HG02884 (cell line): ENCODE measurements around the gene MUSTN1.

Experiments used
- ATAC-seq: cut with Tn5 transposase; IDR thresholded peaks from one replicate; pipeline ENCODE4 v1.9.1; 2021; ENCODE audit warnings: mild to moderate bottlenecking, moderate library complexity; ENCODE audit not compliant: unreplicated experiment

The MUSTN1 gene

DNA sequence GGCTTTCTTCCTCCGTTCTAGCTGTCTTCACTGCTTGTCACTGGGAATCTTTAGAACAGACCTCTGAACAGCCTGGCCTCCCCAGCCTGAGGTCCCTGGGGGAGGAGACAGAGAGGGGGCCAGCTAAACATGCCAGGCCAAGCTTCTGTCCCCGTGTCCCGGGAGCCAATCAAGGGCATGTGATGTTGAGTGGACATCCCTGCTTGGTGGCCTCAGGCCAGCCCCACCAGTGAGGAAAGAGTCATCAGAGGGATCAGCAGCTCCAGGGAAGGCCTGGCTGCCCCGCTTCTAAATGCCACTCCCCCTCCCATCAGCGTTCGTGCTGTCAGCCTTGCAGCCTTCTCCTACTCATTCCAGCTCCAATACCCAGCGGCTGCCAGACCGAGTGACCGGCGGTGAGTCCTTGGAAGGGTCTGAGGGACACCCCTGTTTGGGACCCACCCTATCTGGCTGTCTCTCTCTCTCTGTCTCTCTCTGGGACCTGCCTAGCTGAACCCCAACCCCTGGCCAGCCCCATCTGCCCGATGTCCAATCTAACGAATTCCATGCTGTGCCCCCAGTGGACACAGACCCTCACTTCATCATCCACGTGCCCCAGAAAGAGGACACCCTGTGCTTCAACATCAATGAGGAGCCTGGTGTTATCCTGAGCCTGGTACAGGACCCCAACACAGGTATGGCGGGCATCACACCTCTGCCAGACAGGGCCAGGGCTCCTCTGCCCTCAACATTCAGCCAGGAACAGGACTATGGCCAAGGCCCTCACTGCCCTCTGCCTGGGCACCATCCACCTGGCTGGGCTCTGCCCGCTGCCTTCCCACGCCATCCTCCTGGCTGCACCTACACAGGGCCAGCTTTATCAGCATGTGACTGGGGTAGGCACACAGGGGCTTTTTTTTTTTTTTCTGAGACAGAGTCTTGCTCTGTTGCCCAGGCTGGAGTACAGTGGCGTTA is 46.9 kb downstream of the MUSTN1 start:
- no peak for ATAC-seq

DNA sequence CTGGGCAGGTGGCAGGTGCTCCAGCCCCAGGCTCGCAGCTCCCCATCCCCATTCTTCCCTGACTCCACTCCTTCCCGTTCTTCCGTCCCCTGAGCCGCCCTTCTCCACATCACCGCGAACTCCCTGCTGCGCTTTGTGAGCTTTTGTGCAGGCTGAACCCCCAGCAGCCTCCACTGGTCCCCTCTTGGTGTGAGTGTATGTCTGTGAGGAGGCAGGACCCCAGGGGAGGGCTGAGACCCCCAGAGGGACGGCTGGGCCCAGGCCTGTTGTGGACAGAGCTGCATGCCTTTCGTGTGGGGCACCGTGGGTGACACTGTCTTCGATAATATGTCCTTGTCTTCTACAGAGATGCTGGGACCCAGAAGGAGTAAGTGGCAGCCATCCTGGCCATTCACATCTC is 47.6 kb downstream of the MUSTN1 start:
- no peak for ATAC-seq

DNA sequence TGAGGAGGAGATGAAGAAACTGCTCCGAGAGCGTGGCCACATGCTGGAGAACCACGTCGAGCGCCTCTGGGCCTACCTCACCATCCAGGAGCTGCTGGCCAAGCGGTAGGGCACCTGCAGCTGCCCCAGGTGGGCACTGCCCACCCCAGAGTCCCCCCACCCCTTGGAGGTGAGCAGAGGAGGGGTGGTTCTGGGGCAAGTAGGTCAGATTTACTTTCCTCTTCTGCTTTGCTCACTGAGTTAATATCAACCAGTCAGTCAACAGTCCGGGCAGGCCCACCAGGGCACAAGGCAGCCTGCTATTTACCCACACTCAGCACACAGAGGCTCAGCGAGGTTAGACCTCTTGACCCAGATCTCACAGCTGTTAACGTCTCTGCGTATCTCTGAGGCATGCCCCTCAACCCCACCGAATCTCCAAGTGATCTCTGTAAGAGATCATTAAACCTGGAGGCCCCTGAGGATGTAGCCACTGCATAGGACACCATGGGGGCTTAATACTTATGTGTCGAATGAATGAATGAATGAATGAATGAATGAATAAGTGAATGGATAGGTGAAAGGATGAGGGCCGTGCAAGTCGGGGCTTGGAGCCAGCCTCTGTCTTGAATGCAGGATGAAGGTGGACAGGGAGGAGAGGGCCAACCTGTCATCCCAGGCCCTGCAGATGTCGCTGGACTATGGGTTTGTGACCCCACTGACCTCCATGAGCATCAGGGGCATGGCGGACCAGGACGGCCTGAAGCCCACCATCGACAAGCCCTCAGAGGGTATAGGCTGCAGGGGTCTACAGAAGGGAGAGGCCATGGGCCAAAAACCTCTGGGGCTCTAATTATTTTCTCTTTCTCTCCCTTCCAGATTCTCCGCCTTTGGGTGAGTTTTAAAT is 48.2 kb downstream of the MUSTN1 start:
- no peak for ATAC-seq

DNA sequence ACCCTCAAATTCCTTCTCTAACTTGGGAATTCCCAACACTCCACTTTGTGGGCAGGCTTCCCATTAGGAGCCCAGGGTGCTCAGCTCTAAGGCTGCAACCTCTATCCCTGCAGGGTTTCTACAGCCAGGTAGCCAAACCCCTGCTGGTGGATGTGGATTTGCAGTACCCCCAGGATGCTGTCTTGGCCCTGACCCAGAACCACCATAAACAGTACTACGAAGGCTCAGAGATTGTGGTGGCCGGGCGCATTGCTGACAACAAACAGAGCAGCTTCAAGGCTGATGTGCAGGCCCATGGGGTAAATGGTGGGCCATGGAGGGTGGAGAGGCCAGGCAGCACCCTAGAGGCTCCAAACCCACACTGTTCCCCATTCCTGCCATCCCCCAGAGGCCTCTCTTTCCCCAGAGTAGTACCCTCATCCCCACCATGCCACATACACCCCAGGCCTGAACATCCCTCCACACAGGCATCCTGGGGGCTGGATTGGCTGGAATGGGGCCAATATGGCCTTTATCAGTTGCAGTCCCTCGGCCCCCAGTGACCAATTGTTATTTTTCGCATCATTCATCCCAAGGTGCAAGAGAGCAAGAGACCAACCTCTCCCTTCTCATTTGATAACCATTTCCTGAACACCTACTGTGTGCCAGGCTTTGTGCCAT is 49.8 kb downstream of the MUSTN1 start:
- ATAC-seq = no peak

DNA sequence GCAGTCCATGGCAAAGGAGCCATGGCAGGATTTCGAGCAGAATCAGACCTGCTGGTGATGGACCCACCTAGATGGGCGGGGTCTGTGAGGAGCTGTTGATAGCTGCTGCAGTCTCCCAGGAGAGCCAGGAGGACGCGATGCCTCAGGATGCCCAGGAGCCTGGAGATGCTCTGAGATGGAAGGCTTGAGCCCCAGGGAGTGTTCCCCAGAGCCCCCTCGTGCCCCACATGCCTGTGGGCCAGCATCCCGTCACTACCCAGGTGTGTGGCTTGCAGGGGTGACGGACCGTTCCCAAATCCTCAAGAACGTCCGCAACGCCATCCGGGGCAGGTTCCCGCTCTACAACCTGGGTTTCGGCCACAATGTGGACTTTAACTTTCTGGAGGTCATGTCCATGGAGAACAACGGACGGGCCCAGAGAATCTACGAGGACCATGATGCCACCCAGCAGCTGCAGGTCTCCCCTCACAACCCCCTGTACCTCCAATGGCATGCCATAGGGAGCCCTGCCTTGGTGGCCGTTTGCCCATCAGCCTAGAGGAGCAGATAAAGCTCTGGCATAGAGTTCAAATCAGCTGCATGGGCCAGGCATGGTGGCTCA is 50.7 kb downstream of the MUSTN1 start:
- no peak for ATAC-seq

DNA sequence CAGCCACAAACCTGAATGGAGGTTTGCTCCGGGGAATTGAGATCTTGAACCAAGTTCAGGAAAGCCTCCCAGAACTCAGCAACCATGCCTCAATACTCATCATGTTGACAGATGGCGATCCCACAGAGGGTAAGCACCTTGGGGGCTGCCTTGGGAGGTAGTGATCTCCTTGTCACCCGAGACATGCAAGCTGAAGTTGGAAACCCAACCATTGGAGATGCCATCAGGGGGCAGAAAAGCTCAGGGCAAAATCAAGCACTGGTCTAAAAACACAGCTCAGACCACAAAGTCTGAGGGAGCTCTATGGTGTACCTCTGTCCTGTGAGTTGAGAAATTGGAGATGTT is 51.6 kb downstream of the MUSTN1 start:
- no peak for ATAC-seq
